HG03575 (cell line): ENCODE data around the gene DDX42.
A peak's percentile ranks its signal among the peaks of the same experiment; 100 is the strongest.
"Not testable (repeated sequence)": the region's sequence is repeated elsewhere in the genome, so short reads cannot be mapped to it uniquely, and the experiment has no call there.

Experiments used
- ATAC-seq: cut with Tn5 transposase; IDR thresholded peaks from one replicate; pipeline ENCODE4 v1.9.1; 2021; ENCODE audit not compliant: unreplicated experiment, insufficient number of reproducible peaks, low FRiP score; ENCODE audit errors: extremely low read depth

The DDX42 gene

DNA sequence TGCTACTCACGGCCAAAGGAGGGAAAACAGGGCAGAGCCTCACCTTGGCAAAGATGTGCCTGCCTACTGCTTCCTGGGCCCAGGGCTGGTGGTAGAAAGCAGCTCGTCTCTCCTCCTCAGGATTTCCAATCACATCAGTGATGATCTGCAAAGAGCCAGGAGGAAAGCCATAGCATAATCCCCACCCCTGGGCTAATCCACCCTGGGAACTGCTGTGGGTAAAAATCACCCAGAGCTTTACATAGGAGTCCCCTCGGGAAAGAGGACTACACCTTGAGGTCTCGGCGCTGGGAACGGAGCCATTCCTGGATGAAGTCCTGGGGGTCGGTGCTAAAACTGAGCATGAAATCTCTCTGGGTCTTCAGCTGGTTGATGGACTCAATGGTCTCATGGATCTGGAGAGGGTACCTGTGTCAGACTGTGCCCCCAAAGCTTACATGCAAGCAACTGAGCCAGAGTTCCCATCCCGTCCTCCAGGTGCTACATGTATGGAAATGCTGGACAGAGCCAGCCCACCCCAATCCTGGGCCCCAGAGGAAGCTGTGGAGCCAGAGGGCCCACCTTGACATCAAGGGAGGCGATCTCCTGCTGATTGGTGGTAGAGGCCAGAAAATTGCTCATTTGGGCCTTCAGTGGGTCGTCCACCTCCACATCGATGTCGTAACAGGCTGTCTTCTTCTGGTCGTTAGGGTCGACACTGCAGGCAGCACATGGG, 59.2 kb downstream of the DDX42 start:
- ATAC-seq, result no peak

DNA sequence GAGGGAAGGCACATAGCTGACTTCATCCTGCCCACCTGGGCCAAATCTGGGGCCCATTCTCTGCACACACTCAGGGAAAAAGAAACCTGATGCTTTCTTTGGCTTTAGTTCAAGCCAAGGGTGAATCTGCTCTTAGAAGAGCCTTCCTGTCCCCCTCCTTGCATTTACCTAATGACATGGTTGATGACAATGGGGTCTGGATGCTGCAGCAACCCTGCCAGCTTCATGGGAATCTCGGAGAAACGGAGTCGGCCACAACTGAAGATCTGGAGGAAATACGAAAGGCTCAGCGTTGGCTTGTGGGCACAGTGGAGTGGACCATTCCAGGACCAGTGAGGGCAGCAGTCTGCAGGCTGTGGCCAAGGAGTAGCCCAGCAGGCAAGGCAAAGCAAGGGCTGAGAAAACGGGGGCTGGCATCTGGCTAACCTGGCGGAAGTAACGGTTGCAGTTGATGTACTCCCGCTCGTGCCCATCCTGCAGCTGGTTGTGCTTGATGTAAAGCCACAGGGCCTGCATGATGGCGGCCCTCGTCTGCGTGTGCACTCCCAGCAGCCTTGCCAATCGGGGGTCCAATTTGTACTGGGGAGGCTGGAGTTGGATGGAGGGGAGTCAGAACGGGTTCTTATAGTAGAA, 59.9 kb downstream of the DDX42 start:
- ATAC-seq, result no peak

DNA sequence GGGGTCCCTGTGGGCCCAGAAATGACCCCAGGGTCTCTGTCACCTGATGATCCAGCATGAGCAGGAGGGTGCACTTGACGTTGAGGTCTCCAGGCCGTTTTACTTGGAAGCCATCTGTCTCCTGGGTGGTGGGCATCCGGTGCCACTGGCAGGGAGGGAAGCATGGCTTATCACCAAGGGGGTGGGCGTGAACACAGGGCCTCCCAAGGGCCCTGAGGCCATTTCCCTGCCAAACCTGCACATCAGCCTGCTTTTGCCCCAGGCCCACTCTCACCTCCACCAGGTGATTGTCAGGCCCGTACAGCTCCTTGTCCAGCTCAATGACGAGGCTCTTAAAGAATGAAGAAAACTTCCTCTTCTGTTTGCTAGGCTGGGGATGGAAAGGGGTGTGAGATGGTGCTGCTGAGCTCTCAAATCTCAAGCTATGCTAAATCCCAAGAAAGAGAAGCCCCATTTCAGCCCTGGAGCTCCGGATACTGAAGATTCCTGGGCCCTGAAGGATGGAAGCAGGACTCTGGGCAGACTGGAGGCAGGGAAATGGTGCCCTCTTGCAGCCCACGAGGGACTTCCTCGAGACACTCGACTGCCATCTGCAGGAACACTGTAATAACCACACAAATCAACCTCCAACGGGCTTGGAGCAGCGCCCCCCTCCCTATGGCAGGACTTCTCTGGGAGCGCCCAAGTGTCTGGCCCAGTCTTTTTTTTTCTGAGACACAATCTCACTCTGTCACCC, 60.6 kb downstream of the DDX42 start:
- no peak for ATAC-seq

GRCh38 chr17:63835167-63835720, 61.3 kb downstream of the DDX42 start:
- ATAC-seq, result no peak

GRCh38 chr17:63836811-63837210, 62.8 kb downstream of the DDX42 start:
- ATAC-seq, result no peak

- no peak for ATAC-seq
Observed at GRCh38 chr17:63837480-63837879, 63.5 kb downstream of the DDX42 start.

DNA sequence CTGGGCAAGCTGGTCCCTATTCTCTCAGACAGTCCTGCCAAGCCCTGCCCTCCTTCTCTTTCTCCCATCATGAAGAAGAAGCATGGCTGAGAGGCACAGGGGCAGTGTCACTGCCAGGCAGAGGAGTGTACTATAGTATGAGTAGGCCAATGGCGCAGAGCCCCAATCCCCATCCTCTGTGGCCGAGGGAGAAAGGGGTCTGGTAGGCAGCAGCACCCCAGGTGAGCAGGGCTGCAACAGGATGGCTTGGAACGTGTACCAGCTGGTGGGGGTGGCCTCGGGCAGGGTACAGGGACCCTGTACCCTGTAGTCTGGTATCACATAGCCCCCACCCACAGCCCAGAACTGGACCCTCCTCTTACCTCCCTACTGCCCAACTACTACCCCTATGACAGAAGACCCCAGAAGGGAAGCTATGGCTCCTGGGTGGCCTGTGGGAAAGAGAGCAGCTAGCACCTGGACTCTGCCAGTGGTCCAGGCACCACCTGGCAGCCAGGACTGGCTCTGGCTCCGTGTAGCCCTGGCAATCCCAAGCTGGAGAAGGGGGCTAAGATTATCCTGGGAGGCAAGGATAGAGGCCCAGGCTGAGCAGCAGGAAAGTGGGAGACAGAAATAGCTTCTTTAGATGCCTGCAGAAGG, 64.1 kb downstream of the DDX42 start:
- no peak for ATAC-seq

DNA sequence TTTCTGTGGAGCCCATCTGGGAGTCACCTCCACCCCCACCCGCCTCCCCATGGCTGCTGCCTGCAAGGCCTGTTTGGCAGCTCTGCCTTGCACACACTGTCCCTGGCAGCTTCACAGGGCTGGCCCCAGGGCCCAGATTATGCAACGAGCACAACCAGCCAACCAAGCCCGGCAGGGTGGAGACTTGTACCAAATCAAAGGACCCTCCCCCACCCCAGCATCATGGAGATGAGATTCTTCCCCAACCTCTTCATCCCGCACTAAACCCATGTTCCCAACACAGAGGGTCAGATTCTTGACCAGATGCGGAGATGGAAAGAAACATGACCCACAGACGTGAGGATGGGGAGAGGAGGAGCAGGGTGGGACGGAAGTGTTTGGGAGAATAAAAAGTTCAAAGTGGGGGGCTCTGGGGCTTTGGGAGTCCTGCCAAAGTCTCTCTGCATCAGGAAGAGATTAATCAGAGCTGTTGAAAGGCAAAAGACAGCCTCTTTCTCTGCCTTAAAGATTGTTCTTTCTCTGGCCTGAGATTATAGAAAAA, 64.7 kb downstream of the DDX42 start:
- no peak for ATAC-seq

DNA sequence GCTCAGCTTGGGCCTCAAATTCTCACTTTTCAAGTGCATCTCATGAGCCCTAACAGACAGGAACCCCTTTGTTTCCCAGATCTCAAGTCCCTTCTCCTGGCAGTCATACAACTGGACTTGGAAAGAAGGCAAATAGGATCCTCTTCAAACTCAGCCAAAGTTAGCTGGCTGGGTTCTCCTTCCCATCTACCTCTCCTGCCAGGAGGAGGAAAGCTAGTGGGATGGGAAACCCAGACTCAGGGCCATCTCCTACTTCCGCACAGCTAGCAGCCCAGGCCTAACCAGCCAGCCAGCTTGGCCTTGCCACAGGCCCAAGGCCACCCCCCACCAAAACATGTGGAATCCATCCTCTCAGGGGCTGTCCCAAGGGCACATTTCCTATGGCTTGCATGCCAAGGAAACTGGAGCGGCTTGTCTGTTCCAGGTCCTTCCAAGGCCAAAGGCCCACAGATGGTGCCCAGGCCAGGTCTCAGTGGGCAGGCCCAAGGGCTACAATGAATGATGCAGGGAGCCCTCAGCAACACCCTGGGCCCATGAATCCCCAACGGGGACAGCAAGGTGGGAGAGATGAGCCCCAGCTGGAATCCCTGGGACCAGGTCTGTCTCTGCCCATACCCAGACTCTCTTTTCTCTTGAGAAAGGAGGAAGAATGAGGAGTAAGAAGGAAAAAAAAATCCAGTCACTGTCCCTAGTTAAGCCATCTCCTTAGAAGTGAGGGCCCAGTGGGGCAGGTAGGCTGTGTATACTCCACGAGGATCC, 66.8 kb downstream of the DDX42 start:
- no peak for ATAC-seq

- no peak for ATAC-seq
Observed at GRCh38 chr17:63841350-63842172, 67.6 kb downstream of the DDX42 start.

DNA sequence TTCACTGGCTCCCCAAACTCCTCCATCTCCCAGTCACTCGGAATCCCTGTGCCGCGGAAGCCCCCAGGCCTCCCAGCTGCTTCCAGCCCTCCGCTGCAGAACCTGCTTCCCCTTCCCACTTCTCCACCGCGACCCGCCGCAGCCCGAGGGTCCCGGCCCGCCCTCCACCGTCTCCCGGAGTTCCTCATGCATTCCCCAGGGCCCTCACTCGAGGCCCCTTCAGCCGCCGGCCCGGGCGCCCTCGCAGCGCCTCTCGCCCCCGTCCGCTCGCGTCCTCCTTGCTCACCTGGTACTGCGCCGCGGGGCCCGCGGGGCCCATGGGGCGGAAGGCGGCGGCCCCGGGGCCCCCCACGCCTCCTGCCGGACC, 68.2 kb downstream of the DDX42 start:
- ATAC-seq, result no peak

DNA sequence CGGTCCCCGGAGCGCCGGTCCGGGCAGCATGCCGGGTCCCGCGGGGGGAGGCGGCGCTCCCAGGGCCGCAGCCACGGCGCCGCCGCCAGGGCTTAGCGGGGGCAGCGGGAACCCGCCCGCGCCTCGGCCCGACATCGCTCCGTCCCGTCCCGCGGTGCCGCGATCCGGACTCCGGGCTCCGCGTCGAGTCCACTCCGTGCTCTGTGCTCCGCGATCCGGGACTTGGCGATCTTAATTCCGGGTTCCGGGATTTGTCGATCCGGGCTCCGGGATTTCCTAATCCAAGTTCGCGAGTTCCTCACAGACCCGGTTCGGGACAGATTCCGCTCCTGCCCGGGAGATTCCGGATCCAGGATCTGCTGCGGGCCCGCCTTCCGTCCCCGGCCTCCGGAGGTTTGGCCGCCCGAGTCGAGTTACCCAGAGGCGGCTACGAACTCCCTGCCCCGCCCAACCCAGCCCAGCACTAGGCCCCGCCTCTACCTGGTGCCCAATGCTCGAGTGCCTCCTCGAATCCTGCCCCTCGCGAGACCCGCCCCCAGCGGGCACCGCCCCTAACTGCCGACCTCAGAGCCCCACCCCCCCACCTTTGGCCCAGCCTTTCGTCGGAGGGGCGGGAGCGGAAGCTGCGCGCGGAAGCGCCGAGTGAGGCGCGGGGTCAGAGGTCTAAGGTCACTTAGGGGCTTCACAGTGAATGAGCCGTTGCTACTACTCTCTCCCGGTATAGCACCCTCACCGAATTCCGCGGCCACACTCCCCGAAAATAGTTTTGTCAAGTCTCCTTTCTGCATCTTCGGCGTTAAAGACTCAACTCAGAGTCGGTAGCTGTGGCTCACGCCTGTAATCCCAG, 68.8 kb downstream of the DDX42 start, which contains the start of gene SMARCD2:
SMARCD2 (minus strand) TSS at position 146 of the 847 bp plus-strand sequence; CDS start at position 135, 11 bp downstream.
- ATAC-seq, result peak; percentile 34

GRCh38 chr17:63843387-63843888, 69.5 kb downstream of the DDX42 start:
- ATAC-seq, result not testable (repeated sequence)

DNA sequence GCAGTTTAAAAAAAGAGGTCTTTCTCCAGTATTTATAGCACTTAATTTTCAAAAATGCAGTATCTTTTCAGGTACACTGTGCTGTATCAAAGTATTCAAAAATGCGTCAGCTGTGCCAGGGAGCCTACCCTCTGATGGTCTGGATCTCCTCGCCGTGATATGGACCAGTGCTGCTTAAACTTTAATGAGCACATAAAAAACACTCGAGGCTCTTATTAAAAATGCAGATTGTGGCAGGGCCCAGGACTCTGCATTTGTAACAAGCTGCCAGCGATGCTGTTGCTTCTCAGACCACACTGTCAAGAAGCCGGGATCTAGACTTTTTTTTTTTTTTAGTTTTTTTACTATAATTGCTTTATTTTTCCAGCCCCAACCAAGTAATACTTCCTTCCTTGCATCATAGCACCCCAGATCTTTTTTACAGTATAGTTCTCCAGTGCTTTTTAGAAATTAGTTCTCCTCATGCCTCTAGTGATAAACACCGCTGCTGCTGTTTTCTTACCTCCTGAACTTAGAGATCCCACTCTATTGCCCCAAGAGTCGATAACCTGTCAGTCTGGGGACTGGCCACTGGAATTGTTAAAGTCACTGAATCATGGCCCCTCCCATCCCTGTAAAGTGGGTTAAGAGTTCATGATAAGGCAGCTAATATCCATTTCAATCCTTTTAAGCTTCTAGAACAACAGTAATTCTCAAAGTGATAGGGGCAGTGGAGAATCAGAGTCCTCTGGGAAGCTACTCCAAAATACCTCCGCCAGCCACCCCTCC, 70.1 kb downstream of the DDX42 start:
- ATAC-seq, result no peak

DNA sequence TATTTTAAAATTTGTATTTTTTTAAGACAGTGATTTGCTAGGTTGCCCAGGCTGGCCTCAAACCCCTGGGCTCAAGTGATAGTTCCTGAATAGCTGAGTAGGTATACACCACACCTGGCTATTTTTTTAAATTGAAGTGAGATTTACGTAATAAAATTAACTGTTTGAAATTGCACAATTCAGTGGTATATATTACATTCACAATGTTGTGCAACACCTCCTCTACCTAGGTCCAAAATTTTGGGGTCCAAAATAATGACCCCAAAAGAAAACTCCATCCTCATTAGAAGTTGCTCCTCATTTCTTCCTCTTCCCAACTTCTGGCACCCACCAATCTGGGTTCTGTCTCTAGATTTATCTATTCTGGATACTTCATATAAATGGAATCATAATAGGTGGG, 71.5 kb downstream of the DDX42 start:
- no peak for ATAC-seq
